CD14-positive monocyte (primary cell): Measurements from ENCODE around the gene DOCK4. TPM values are rescaled to one million over a fixed set of nuclear protein-coding genes. Genes with fewer than 3 reads are reported as not detected.
A peak's percentile ranks its signal among the peaks of the same experiment; 100 is the strongest.

Source experiments
- DNase-seq, 3 donors: peaks; one replicate each; pipeline ENCODE4 v3.0.0-alpha.2; 2011 to 2022
- H2AFZ ChIP-seq: 2 replicates; pipeline ENCODE4 v1.6.0; 2012; ENCODE audit warnings: mild to moderate bottlenecking, low read depth, low read length, inconsistent platforms; ENCODE audit not compliant: insufficient read depth, poor library complexity, severe bottlenecking
- H3K27ac ChIP-seq, 2 donors: 1 replicate in 1 of 2; 2 replicates in 1 of 2; pipeline ENCODE4 v1.5.1; 2012 to 2013; ENCODE audit warnings: low read length in 2 of 2, control low read depth in 1 of 2, inconsistent platforms in 1 of 2, low read depth in 1 of 2, mild to moderate bottlenecking in 1 of 2
- H3K27me3 ChIP-seq, 2 donors: one replicate each; pipeline versions ENCODE4 v1.6.0 to v1.6.1; 2011 to 2013; ENCODE audit warnings: low read length in 2 of 2; ENCODE audit not compliant: control insufficient read depth in 2 of 2, insufficient read depth in 2 of 2
- H3K36me3 ChIP-seq, 2 donors: replicated peaks in 1 of 2; 1 replicate in 1 of 2; 2 replicates in 1 of 2; pipeline versions ENCODE4 v1.5.1 to v1.6.1; 2012 to 2013; ENCODE audit warnings: low read length in 2 of 2, control low read depth in 1 of 2, inconsistent platforms in 1 of 2, mild to moderate bottlenecking in 1 of 2; ENCODE audit not compliant: insufficient read depth in 2 of 2, control insufficient read depth in 1 of 2
- H3K4me1 ChIP-seq, 2 donors: 1 replicate in 1 of 2; 2 replicates in 1 of 2; pipeline versions ENCODE4 v1.5.1 to v1.6.1; 2012 to 2013; ENCODE audit warnings: low read length in 2 of 2, control low read depth in 1 of 2, inconsistent platforms in 1 of 2, mild to moderate bottlenecking in 1 of 2, moderate library complexity in 1 of 2; ENCODE audit not compliant: insufficient read depth in 2 of 2, control insufficient read depth in 1 of 2
- H3K4me2 ChIP-seq: replicated peaks from 2 replicates; pipeline ENCODE3; 2012; ENCODE audit warnings: low read length, moderate library complexity, mild to moderate bottlenecking; ENCODE audit not compliant: poor library complexity, severe bottlenecking; ENCODE audit errors: extremely low read depth
- H3K4me3 ChIP-seq, 3 experiments: fragments of 200-600 bp in 1 of 3; sonication (generic) in 1 of 3; replicated peaks in 1 of 3; 1 replicate in 2 of 3; 2 replicates in 1 of 3; pipeline ENCODE4 v1.5.1; 2011 to 2013; ENCODE audit warnings: low read length in 3 of 3, mild to moderate bottlenecking in 3 of 3, control low read depth in 2 of 3, low read depth in 2 of 3, inconsistent platforms in 1 of 3, moderate library complexity in 1 of 3
- H3K79me2 ChIP-seq: 2 replicates; pipeline ENCODE4 v1.6.0; 2012; ENCODE audit warnings: mild to moderate bottlenecking, control low read depth, inconsistent platforms, low read length, moderate library complexity; ENCODE audit not compliant: insufficient read depth
- H3K9ac ChIP-seq: 2 replicates; pipeline ENCODE4 v1.6.0; 2017; ENCODE audit warnings: low read length, mild to moderate bottlenecking; ENCODE audit not compliant: insufficient read depth, poor library complexity, severe bottlenecking
- H3K9me3 ChIP-seq, 2 donors: replicated peaks in 1 of 2; 1 replicate in 1 of 2; 2 replicates in 1 of 2; pipeline versions ENCODE4 v1.5.1 to v1.6.1; 2012 to 2013; ENCODE audit warnings: low read length in 2 of 2, control low read depth in 1 of 2; ENCODE audit not compliant: control insufficient read depth in 1 of 2, insufficient read depth in 1 of 2
- H4K20me1 ChIP-seq: 2 replicates; pipeline ENCODE4 v1.6.0; 2012; ENCODE audit warnings: mild to moderate bottlenecking, low read length, control low read depth, moderate library complexity; ENCODE audit not compliant: insufficient read depth
- H3K27ac Mint-ChIP-seq, 7 donors: one replicate each; pipeline ENCODE4 v1.8.0; 2020; ENCODE audit warnings: mild to moderate bottlenecking in 7 of 7, mixed read lengths in 7 of 7, moderate library complexity in 6 of 7, inconsistent platforms in 2 of 7
- H3K27me3 Mint-ChIP-seq, 3 donors: one replicate each; pipeline ENCODE4 v1.8.0; 2021 to 2022; ENCODE audit warnings: low read depth in 3 of 3, mild to moderate bottlenecking in 3 of 3, mixed read lengths in 3 of 3, moderate library complexity in 3 of 3, inconsistent platforms in 1 of 3
- H3K36me3 Mint-ChIP-seq, 2 donors: one replicate each; pipeline ENCODE4 v1.8.0; 2020; ENCODE audit warnings: mixed read lengths in 2 of 2, inconsistent platforms in 1 of 2, mild to moderate bottlenecking in 1 of 2
- H3K4me1 Mint-ChIP-seq: one replicate; pipeline ENCODE4 v1.8.0; 2020; ENCODE audit warnings: mild to moderate bottlenecking, mixed read lengths
- H3K4me3 Mint-ChIP-seq, 2 donors: one replicate each; pipeline ENCODE4 v1.8.0; 2020; ENCODE audit warnings: mild to moderate bottlenecking in 2 of 2, mixed read lengths in 2 of 2, moderate library complexity in 1 of 2
- H3K9me3 Mint-ChIP-seq, 7 donors: one replicate each; pipeline ENCODE4 v1.8.0; 2020 to 2022; ENCODE audit warnings: mixed read lengths in 7 of 7, mild to moderate bottlenecking in 6 of 7, moderate library complexity in 6 of 7, inconsistent platforms in 2 of 7
- CTCF ChIP-seq: fragments of 200-600 bp; IDR thresholded peaks from one replicate; pipeline ENCODE4 v1.8.0; 2022; ENCODE audit warnings: antibody characterized with exemption, mild to moderate bottlenecking
- WGBS: methylation state at CpG from one replicate; pipeline ENCODE4 v1.1.5; 2013; ENCODE audit warnings: missing lambda C conversion rate; ENCODE audit not compliant: insufficient coverage; 5-methylcytosine and 5-hydroxymethylcytosine counted together
- intact Hi-C, 2 donors: fragments of 100-400 bp; cut with micrococcal nuclease; formaldehyde crosslinking; loops; one replicate each; pipeline versions ENCODE4 v1.15.0 to v1.15.1; 2023
- polyA plus RNA-seq, 3 donors: library from polyadenylated mRNA; depleted of rRNA in 1 of 3; unstranded in 2 of 3; stranded (reverse) in 1 of 3; fragments of 300-500 nt in 2 of 3; fragments of >200 nt in 1 of 3; fragmentation: Illumina TruSeq in 2 of 3; gene quantifications; 1 replicate in 2 of 3; 2 replicates in 1 of 3; pipeline ENCODE4 v1.2.3, GENCODE V29; 2012 to 2021

Gene DOCK4
- polyA plus RNA-seq, 3 donors = 1.3 to 5.0 (median 2.7) TPM

GRCh38 chr7:112105584-112106530, 100.3 kb downstream of the DOCK4 start:
- Mint-ChIP-seq H3K4me1 (peaks cover 10% of the 10 kb centered on the region), H3K9me3 (peaks cover 0 to 8% (median 3%) of the 10 kb centered on the region in 7 donors), H3K36me3 (no peaks in the 10 kb centered on the region), H3K27me3 (peaks cover 2 to 6% (median 4%) of the 10 kb centered on the region in 3 donors), H3K27ac (peak overlapping the region in 3 of 7 donors; percentile 2 to 49 (median 22)), H3K4me3 (peak overlapping the region in 1 of 2 donors; percentile 43)
- 40% methylated on average over 3 of the region's 8 CpGs for WGBS
- intact Hi-C loops = loop anchor here in 1 of 2 donors (2.0 kb wide), 1 partner anchor 19 kb away; no protein-coding TSS in a partner anchor
- TF ChIP-seq CTCF = no peak
- H4K20me1 ChIP-seq = no peaks in the 10 kb centered on the region
- H3K27ac ChIP-seq = no peak overlapping the region
- H3K27me3 ChIP-seq = no peaks in the 10 kb centered on the region
- H3K9me3 ChIP-seq = no peaks in the 10 kb centered on the region
- H3K36me3 ChIP-seq = no peaks in the 10 kb centered on the region
- no peaks in the 10 kb centered on the region for H3K79me2 ChIP-seq
- no peak overlapping the region for H3K9ac ChIP-seq
- no peak overlapping the region for H2AFZ ChIP-seq
- DNase-seq = peak in 2 of 3 donors; percentile 12 to 23
- no peak overlapping the region for H3K4me2 ChIP-seq
- peaks cover 3 to 13% of the 10 kb centered on the region in 2 donors for H3K4me1 ChIP-seq
- H3K4me3 ChIP-seq = no peak overlapping the region

- Mint-ChIP-seq H3K4me1 (peaks cover 10% of the 10 kb centered on the region), H3K27ac (no peak overlapping the region), H3K36me3 (no peaks in the 10 kb centered on the region), H3K27me3 (peaks cover 2 to 5% (median 4%) of the 10 kb centered on the region in 3 donors), H3K4me3 (no peak overlapping the region), H3K9me3 (peaks cover 0 to 8% (median 3%) of the 10 kb centered on the region in 7 donors)
- Histone ChIP-seq H3K4me1 (peaks cover 3 to 13% of the 10 kb centered on the region in 2 donors), H3K9me3 (no peaks in the 10 kb centered on the region), H3K79me2 (no peaks in the 10 kb centered on the region), H3K27ac (no peak overlapping the region), H3K27me3 (no peaks in the 10 kb centered on the region), H4K20me1 (no peaks in the 10 kb centered on the region), H3K36me3 (no peaks in the 10 kb centered on the region), H2AFZ (no peak overlapping the region), H3K4me3 (no peak overlapping the region), H3K4me2 (no peak overlapping the region), H3K9ac (no peak overlapping the region)
- TF ChIP-seq CTCF = no peak
- WGBS = 100% methylated on average over 2 of the region's 2 CpGs
- no peak for DNase-seq
- intact Hi-C loops = no loop called here
Measured at GRCh38 chr7:112104120-112104519, 102.1 kb downstream of the DOCK4 start.
